Tongue (tissue), 2 donors: ENCODE data around the gene FGA. TPM values are rescaled to one million over a fixed set of nuclear protein-coding genes. Genes with fewer than 3 reads are reported as not detected.

Experiments used
- DNase-seq: peaks from one replicate; pipeline ENCODE4 v3.0.0-alpha.2; 2015
- total RNA-seq: library from RNA; depleted of rRNA; stranded (reverse); fragments of >200 nt; gene quantifications from one replicate; pipeline ENCODE4 v1.2.3, GENCODE V29; 2014

FGA gene
- not detected for total RNA-seq

GRCh38 chr4:154590329-154591006 is at the start of gene FGA:
Gene FGA, minus strand, starts transcription at chr4:154590742. Its CDS starts 55 bp downstream, at chr4:154590687.
- DNase-seq, result no peak

DNA sequence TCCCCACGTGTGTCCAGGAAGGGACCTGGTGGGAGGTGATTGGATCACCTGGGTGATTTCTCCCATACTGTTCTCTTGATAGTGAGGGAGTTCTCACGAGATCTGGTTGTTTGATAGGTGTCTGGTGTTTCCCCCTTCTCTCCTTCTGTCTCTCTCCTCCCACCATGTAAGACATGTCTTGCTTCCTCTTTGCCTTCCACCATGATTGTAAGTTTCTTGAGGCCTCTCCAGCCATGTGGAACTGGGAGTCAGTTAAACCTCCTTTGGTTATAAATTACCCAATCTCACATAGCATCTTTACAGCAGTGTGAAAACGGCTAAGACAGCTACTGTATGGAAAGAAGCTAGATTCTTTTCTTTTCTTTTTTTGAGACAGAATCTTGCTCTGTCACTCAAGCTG is 43.5 kb upstream of the FGA start:
- no peak for DNase-seq

DNA sequence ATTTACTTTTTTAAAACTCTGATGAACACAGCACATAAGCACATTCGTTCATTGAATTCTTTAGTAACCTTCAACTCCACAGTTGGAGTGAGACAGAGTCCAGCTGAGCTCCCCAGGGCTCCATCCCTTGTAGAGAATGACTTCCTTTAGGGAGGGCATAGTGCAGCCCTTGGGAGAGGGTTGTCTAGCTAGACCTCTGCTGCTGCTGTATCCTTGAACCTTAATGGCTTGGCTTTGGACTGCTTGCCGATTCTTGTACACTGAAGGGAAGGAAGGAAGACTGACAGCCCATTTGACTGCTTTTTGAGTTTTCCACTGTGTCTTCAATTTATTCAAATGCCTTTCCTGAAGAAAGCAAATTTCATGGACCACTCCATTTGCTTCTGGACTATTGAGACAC is 41.3 kb upstream of the FGA start:
- DNase-seq, result no peak

- no peak for DNase-seq
These were observed 39.8 kb upstream of the FGA start for GRCh38 chr4:154630324-154630723.

GRCh38 chr4:154626793-154627484 is 36.4 kb upstream of the FGA start:
- peak; percentile 64 for DNase-seq

- no peak for DNase-seq
These were observed 35.4 kb upstream of the FGA start for GRCh38 chr4:154625971-154626370.

DNA sequence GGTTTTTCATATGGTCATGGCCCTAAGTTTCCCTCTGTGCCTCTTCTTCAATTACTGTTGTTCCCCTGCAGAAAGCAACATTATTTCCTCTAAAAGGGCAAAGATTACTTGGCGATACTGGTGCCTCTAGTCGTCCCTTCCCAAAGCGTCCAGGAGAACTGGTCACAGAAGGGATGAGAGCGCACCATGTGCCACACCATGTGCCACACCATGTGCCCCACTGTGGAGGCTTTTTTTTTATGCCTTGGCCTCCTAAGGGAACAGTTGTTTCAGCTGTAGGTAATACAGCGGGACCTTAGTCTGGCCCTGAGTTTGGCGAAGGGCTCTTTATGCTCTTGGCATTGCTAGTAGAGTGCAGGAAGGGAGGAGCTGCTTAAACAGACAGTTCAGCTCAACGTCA is 33.5 kb upstream of the FGA start:
- no peak for DNase-seq

DNA sequence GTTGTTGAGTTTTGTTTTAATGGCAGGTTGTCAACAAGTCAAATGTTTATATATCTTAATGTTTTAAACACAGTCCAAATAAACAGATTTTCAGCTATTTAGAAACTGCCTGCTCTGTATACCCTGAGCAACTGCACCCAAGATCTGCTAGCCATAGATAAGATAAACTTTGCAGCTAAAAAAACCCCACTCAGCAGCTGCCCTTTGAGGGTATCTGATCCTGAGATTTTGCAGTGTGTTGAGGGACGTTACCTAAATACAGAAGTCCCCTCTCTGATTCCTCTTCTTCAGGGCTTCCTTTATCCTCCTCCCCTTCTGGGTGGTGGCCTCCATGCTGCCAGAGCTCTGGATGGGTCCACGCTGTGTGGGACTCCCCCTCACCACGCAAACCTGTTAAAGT is 32.9 kb upstream of the FGA start:
- DNase-seq, result no peak

GRCh38 chr4:154622598-154622997 is 32.1 kb upstream of the FGA start:
- DNase-seq, result peak; percentile 64

DNA sequence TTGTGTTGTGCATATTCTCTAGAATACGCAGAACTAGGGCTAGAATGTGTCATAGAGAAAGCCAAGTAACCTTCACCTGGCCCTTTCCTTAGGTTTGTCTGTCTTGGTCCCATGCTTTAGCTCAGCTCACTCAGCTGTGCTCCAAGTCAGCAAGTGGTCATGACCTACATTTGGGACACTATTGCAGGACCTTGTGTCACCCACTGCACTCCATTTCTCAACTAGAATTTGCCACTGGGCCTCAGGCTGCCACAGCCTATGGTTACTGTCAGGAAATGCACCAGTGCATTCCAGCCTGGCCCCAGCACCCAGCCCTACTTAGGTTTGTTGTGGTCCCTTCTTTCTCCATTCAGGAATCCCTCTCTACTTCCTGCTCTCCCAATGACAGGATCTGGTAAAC is 29.6 kb upstream of the FGA start:
- DNase-seq, result no peak

GRCh38 chr4:154618708-154619315 is 28.3 kb upstream of the FGA start:
- DNase-seq, result peak; percentile 68

- no peak for DNase-seq
These were observed 27.3 kb upstream of the FGA start for GRCh38 chr4:154617820-154618317.

DNA sequence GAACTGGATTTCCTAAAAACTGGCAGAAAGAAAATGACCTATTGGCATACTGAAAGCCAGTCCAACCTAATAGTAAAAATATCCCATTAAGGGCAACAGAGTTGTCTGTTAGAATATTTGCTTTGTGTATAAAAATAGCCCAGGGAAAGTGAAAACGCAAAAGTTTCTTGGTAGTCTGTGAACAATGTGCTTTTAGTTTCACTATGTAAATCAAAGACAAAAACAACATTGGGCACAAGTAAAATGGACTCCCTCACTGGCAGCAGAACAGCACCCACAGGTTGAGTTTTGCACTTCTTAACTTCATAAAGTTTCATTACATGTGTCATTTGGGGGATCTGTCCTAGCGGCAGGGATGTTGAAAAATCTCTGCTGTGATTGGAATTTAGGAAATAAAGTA is 26.2 kb upstream of the FGA start:
- DNase-seq, result no peak

DNA sequence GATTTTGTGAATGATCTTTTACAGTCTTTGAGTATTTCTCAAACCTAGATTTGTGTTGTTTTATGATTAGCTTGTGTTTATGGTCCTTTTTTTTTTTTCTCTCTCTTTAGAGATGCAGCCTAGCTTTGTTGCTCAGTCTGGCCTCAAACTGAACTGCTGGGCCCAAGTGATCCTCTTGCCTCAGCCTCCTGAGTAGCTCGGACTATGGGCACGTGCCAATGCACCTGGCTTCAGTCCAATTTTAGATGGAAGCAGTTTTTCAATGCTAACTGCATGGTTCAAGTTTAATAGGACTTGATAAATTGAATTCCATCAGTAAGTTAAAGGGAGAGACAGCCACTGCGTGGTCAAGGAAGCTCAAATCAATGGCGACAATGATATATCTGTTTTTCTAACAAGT is 25.7 kb upstream of the FGA start:
- no peak for DNase-seq

DNA sequence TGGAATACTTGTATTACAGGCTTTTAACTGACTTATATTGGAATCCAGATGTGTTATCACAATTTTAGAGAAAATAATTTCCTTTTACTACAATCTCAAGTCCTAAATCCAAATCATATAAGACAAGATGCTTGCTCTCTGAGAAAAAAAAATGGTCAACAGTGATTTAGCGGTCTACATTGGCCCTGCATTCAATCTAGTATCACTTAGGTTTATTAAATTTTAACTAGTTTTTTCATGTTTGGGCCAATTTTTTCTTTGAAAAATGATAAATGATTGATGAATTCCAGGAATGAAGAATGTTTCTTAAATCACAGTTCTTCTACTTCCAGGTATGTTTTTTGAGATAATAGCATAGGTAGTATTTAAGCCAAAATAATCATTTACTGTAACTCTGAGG is 24.7 kb upstream of the FGA start:
- DNase-seq, result no peak

DNA sequence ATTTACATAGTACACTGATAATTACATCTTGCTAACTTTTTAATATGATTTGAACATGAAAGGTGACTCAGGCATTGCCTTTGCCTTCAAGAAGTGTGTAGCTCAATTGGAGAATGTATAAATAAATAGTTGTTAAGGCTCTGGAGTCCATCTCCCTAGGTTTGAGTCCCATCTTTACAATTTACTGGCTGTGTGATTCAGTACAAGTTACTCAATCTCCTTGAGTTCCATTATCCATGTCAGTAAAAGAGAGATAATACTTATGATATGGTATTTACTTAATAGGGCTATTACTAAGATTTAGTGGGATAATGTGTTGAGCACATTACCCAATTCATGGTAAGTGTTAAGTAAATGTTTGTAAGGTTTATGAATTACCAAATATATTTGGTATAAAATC is 23.8 kb upstream of the FGA start:
- DNase-seq, result no peak

GRCh38 chr4:154612472-154613414 is 22.2 kb upstream of the FGA start, which contains the start of gene FGG:
Gene FGG, minus strand, starts transcription at chr4:154612656. Its CDS starts 47 bp downstream, at chr4:154612609.
- DNase-seq, result no peak

DNA sequence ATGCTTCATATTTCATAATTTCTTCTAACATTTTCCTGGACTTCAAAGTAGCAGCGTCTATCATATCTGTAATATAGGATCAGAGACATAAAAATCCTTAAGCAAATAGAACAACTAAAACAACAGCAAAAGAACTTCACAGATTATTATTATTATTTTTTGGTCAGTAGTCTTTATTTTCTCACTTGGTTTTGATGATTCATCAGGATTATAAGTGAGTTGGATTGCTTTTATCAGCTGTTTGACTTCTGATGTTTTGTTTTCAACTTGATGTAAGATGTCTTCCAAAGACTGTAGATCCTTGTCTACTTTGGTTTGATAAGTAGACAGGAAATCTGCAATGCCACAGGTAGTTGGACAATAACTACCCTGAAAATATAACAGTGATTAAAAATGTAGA is 21.3 kb upstream of the FGA start:
- no peak for DNase-seq

GRCh38 chr4:154610582-154610981 is 20.0 kb upstream of the FGA start:
- no peak for DNase-seq

GRCh38 chr4:154609532-154609931 is 19.0 kb upstream of the FGA start:
- DNase-seq, result no peak

GRCh38 chr4:154608361-154609252 is 18.1 kb upstream of the FGA start:
- DNase-seq, result no peak
